HG03196 (cell line): Measurements from ENCODE around the gene RPUSD4.

Source experiments
- ATAC-seq: cut with Tn5 transposase; IDR thresholded peaks from one replicate; pipeline ENCODE4 v1.9.1; 2021; ENCODE audit not compliant: unreplicated experiment

RPUSD4 gene

DNA sequence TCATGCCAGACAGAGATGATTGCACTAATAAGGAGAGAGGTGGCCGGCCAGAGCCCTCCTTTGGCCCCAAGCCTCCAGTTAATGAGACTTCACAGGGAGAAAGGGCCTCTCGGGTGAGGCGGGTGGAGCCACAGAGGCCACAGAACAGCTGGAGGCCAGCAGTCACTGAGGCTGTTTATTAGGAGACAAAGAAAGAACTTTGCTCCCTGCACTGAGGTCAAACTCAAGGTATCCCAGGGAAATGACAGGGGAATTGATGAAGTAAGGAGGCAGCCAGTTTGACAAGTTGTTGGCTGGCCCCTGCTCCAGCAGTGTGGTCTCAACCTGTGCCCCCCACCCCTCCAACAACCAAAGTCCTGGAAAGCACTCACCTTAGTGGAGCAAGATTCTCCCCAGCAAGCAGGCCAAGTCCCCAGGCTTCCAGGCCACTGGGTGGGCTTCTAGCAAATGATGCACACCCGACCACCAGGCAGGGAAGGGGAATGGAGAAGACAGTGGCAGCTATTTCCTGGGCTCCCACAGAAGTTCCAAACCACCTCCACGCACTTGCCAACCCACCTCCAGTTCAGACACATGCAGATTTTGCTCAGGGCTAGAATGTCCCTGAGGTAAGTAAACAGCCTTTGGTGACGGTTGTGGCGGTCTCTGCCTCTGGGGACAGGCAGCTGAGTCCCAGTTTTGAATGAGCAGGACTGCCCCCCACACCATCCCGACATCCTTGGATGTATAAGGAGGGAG is 53.2 kb downstream of the RPUSD4 start:
- no peak for ATAC-seq

DNA sequence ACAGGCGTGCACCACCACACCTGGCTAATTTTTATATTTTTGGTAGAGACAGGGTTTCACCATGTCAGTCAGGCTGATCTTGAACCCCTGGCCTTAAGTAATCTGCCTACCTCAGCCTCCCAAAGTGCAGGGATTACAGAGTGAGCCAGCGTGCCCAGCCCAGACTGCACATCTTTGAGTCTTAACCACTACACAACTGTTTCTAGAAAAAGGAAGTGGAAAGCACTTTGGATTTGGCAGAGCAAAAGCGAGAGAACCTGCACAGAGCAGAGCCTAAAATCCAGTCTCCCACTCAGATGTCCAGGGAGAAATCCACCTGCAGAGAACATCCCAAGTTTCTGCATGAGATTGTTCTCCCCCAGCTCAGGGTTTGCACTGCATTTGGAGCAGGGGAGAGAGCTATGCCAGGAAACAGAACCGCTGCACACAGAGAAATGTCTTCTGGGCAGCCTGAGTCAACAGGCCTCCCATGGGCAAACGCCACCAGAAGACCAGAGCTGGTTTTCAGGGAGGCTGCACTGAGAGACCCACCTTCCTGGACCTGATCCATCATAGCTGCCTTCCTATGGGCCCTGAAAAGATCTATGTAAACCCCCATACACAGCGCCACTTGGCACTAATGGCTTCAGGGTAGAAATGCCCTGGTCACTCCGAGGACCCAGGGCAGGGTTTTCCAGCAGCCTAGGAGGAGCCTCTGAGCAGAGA is 54.0 kb downstream of the RPUSD4 start:
- no peak for ATAC-seq

DNA sequence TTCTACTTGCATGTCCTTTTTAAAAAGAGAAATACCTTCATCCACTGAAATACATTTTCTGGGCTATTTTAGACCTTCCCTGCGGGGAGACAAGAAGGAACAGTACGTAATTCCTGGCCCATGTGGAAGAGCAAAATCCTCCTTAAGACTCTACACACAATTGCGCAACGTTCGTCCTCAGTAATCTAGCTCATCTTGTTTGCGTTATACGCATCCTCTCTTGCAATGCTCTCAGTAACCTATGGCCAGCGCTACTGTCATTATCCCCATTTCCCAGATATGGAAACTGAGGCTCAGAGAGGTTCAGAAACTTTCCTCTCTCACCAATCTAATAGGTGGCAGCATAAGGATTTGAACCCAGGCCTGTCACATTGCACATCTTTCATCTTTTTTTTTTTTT is 54.6 kb downstream of the RPUSD4 start:
- ATAC-seq, result no peak

DNA sequence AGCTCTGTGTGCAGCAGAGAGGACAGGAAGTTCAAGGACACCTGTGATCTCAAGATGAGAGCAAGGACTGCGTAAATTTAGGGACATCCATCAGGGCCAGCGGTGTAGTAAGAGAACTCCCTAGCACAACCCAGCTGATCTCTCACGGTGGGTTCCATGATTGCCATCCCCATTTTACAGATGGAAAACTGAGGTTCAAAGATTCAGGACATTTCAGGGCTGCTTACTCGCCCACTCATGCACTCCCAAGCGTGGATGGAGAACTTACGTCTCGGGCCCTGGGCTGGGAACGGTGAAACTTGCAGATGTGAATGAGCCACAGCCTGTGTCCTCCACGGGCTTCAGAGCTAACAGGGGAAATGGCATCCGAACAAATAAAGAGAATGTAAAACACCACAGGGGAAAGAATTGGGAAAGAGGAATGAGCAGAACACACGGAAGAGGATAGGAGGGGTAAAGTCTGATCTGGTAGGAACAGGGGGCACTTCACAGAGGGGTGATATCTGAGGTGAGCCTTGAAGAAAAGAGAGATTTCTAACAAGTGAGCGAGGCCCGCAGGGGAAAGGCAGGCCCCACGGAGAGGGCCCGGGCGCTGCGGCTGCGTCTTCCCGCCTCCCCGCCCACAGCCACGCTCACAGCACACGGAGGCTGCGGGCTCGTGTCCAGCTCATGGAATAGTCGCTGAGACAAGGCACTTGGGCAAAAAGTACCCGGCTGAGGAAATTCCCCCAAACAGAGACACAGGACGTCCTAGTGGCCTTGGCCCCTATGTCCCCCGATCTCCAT is 55.9 kb downstream of the RPUSD4 start:
- no peak for ATAC-seq

DNA sequence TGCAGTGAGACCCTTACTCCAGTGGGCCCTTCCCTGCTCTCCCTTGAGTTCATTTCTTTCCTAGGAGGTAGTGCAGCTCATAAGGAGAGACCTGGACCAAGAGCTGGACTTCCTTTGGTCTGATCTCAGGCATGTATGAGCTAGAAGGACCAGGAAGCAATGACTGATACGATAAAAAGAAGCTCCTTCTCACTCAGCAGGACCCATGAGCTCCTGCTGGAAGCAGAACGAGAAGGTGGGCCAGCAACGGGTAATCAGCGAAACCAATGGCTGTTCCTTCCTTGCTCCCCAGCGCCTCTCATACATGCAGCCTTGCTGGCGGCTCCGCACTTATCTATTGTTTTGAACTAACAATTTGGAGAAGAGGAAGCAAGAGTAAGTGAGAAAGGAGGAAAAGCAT is 56.8 kb downstream of the RPUSD4 start:
- ATAC-seq, result no peak

DNA sequence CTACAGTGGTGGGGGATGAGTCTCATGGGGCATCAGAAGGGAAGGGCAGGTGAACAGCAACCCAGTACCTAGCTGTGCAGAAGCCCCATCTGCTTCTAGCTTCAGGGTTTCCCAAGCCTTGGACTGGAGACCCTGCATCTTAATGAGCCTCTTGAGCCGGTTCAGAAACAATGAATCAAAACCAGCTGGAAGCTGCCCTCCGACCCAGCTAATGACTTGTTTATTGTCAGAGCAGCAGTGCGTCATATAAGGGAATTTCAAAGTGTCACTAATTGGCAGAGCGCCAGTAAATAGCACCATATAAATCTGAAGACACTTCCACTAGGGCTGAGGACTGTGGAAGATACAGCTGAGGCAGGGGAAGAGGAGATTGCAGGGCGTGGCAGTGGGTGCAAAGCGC is 57.5 kb downstream of the RPUSD4 start:
- ATAC-seq, result no peak

DNA sequence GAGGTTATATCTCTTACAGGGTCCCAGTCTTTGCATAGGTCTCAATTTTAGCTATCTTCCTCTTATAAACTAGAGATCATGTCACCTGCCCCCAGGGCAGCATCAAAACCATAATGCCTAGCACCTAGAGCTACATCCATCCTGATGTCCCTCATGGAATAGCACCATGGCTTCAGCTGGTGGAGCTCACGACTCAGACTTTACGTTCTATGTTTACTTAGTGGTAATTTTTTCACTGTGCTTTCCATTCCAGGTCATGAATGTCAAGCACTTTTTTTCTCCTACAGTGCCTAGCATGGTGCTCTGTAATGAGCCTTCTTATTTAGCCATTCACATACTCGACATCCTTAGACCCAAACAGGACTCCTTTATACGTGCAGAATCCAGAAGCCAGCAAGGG is 58.4 kb downstream of the RPUSD4 start:
- no peak for ATAC-seq

DNA sequence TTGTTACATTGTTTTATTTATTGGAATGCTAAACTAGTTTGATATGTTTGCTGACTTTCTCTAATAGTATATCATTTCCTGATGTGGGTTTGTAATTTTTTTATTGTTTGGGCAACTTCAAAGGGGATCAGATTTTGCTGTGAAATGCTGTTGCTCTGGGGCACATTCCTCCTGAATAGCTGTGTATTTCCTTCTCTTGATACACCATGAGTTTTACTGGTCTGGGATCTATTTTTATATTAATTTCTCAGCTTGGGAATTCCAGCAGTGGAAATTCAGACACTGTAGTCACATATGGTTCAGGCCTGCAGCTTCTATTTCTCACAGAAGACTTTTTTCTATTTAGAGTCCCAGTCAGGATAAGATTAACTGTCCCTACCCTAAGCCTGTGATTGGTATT is 58.9 kb downstream of the RPUSD4 start:
- ATAC-seq, result no peak

DNA sequence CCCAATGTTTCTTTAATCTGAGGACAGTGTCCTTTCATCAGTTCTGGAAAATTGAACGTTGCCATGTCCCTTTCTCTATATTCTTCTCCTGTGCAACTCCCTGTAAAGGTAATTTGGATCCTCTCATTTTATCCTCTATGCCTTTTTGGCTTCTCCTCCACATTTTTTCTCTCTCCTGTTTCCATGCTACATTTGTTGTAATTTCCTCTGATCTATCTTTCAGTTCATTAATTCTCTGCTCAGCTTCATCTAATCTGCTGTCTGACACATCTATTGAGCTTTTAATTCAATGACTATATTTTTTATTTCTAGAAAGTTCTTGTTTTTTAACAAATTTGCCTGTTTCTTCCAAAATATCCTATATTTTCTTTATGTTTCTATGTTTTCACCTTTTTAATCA is 59.3 kb downstream of the RPUSD4 start:
- no peak for ATAC-seq
